MCF 10A (cell line): Measurements from ENCODE around the gene DCAF7. TPM values are rescaled to one million over a fixed set of nuclear protein-coding genes. Genes with fewer than 3 reads are reported as not detected.

Experiments used
- BruUV-seq: library from RNA; stranded (reverse); fragments of 400-500 nt; replicated peaks from 2 replicates; lab custom pipeline; 2021; lab: Mats Ljungman, UMichigan
- CTCF ChIA-PET: fragments of 300-600 bp; sonication (Branson Sonifier 250); formaldehyde crosslinking; extraction: SDS; loops from one replicate; lab custom pipeline; 2021; ENCODE audit warnings: antibody characterized with exemption, inconsistent platforms; lab: Yijun Ruan, JAX
- POLR2A ChIA-PET: fragments of 300-600, 350-650 bp; sonication (Branson Sonifier 250); formaldehyde crosslinking; extraction: SDS; loops from one replicate; lab custom pipeline; 2020; ENCODE audit warnings: antibody characterized with exemption, inconsistent platforms; lab: Yijun Ruan, JAX
- DNase-seq: peaks from one replicate; pipeline ENCODE4 v3.0.0-alpha.2; 2018; ENCODE audit not compliant: unreplicated experiment
- H3K27ac Mint-ChIP-seq: one replicate; pipeline ENCODE4 v1.8.0; 2022; ENCODE audit warnings: mild to moderate bottlenecking, low read depth, mixed read lengths; ENCODE audit not compliant: unreplicated experiment
- H3K27me3 Mint-ChIP-seq: one replicate; pipeline ENCODE4 v1.8.0; 2022; ENCODE audit warnings: mixed read lengths; ENCODE audit not compliant: insufficient read depth, unreplicated experiment
- H3K36me3 Mint-ChIP-seq: one replicate; pipeline ENCODE4 v1.8.0; 2022; ENCODE audit warnings: mild to moderate bottlenecking, moderate library complexity, mixed read lengths; ENCODE audit not compliant: insufficient read depth, unreplicated experiment
- H3K4me1 Mint-ChIP-seq: one replicate; pipeline ENCODE4 v1.8.0; 2022; ENCODE audit warnings: mixed read lengths; ENCODE audit not compliant: insufficient read depth, unreplicated experiment
- H3K4me3 Mint-ChIP-seq: one replicate; pipeline ENCODE4 v1.8.0; 2022; ENCODE audit warnings: mild to moderate bottlenecking, moderate library complexity, mixed read lengths; ENCODE audit not compliant: unreplicated experiment
- H3K9me3 Mint-ChIP-seq: one replicate; pipeline ENCODE4 v1.8.0; 2022; ENCODE audit warnings: mixed read lengths; ENCODE audit not compliant: unreplicated experiment
- intact Hi-C: fragments of 100-400 bp; cut with micrococcal nuclease; formaldehyde crosslinking; loops from 2 replicates; pipeline ENCODE4 v1.14.1; 2022
- total RNA-seq: library from RNA; stranded (reverse); gene quantifications from 2 replicates; pipeline ENCODE4 v1.2.3, GENCODE V29; 2022
- TF ChIP-seq, protein P1 (sequence below): fragments of 200-600 bp; IDR thresholded peaks from one replicate; pipeline ENCODE4 v1.8.0; 2022; ENCODE audit warnings: antibody characterized with exemption, mild to moderate bottlenecking; ENCODE audit not compliant: unreplicated experiment

The DCAF7 gene
- total RNA-seq, 1 experiment from 2014 or later = 81.6 TPM

- H3K9me3 Mint-ChIP-seq = no peaks in the 10 kb centered on the region
- peaks cover 37% of the 10 kb centered on the region for H3K27me3 Mint-ChIP-seq
- no peak for DNase-seq
- H3K27ac Mint-ChIP-seq = no peak overlapping the region
- no peaks in the 10 kb centered on the region for H3K4me1 Mint-ChIP-seq
- H3K4me3 Mint-ChIP-seq = no peak overlapping the region
- H3K36me3 Mint-ChIP-seq = no peaks in the 10 kb centered on the region
- TF ChIP-seq, protein P1, sequence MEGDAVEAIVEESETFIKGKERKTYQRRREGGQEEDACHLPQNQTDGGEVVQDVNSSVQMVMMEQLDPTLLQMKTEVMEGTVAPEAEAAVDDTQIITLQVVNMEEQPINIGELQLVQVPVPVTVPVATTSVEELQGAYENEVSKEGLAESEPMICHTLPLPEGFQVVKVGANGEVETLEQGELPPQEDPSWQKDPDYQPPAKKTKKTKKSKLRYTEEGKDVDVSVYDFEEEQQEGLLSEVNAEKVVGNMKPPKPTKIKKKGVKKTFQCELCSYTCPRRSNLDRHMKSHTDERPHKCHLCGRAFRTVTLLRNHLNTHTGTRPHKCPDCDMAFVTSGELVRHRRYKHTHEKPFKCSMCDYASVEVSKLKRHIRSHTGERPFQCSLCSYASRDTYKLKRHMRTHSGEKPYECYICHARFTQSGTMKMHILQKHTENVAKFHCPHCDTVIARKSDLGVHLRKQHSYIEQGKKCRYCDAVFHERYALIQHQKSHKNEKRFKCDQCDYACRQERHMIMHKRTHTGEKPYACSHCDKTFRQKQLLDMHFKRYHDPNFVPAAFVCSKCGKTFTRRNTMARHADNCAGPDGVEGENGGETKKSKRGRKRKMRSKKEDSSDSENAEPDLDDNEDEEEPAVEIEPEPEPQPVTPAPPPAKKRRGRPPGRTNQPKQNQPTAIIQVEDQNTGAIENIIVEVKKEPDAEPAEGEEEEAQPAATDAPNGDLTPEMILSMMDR = no peak
- intact Hi-C loops = no loop called here
- no TSS peak for BruUV-seq
- ChIA-PET POLR2A (no interaction called here), CTCF (interaction anchor here (0.6 kb wide), 1 partner anchor 13 kb away, joined by 3 read pairs; no protein-coding TSS in a partner anchor)
These were observed 37.9 kb upstream of the DCAF7 start for GRCh38 chr17:63512388-63512787.

- Mint-ChIP-seq H3K4me3 (no peak overlapping the region), H3K9me3 (no peaks in the 10 kb centered on the region), H3K4me1 (no peaks in the 10 kb centered on the region), H3K27ac (no peak overlapping the region), H3K27me3 (peaks cover 37% of the 10 kb centered on the region), H3K36me3 (no peaks in the 10 kb centered on the region)
- BruUV-seq = no TSS peak
- no peak for DNase-seq
- ChIA-PET POLR2A (no interaction called here), CTCF (no interaction called here)
- TF ChIP-seq, protein P1 = no peak
- intact Hi-C loops = no loop called here
These were observed 37.2 kb upstream of the DCAF7 start for GRCh38 chr17:63512896-63513644.

GRCh38 chr17:63514477-63514876 is 35.8 kb upstream of the DCAF7 start:
- ChIA-PET CTCF (no interaction called here), POLR2A (no interaction called here)
- Mint-ChIP-seq H3K27ac (no peak overlapping the region), H3K9me3 (no peaks in the 10 kb centered on the region), H3K4me3 (no peak overlapping the region), H3K36me3 (no peaks in the 10 kb centered on the region), H3K27me3 (peaks cover 37% of the 10 kb centered on the region), H3K4me1 (no peaks in the 10 kb centered on the region)
- intact Hi-C loops = no loop called here
- no TSS peak for BruUV-seq
- TF ChIP-seq, protein P1 = no peak
- DNase-seq = no peak

DNA sequence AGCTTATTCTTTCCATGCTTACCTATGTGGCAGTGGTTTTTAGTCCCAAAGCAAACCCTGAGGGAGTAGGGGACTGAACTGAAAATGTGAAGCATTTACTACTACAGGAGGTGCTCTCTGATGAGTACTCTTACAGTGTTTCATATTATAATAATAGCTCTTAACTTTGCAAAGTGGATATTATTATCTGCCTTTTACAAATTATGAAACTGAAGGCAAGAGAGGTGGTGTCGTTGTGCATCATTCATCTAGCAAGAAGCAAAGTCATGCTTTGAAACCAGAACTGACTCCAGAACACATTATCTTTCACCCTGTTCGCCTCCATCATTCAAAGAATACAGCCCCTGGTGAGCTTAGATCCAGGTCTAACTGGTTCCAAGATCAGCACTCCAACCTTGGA is 35.3 kb upstream of the DCAF7 start:
- POLR2A ChIA-PET = no interaction called here
- no peaks in the 10 kb centered on the region for H3K4me1 Mint-ChIP-seq
- H3K9me3 Mint-ChIP-seq = no peaks in the 10 kb centered on the region
- intact Hi-C loops = loop anchor here (1.0 kb wide), 1 partner anchor 22 kb away; no protein-coding TSS in a partner anchor
- no peak overlapping the region for H3K4me3 Mint-ChIP-seq
- no peak overlapping the region for H3K27ac Mint-ChIP-seq
- DNase-seq = no peak
- H3K27me3 Mint-ChIP-seq = peaks cover 37% of the 10 kb centered on the region
- CTCF ChIA-PET = no interaction called here
- no TSS peak for BruUV-seq
- TF ChIP-seq, protein P1 = no peak
- H3K36me3 Mint-ChIP-seq = no peaks in the 10 kb centered on the region
